HG03558 (cell line): ENCODE results near the gene MVK.

Experiments
- ATAC-seq: cut with Tn5 transposase; IDR thresholded peaks from one replicate; pipeline ENCODE4 v1.9.1; 2021; ENCODE audit warnings: moderate number of reproducible peaks; ENCODE audit not compliant: unreplicated experiment; ENCODE audit errors: extremely low read depth

Gene MVK

GRCh38 chr12:109573029-109573913 is at the start of gene MVK, which contains the start of gene MMAB:
Gene MVK, plus strand, starts transcription at chr12:109573794. Its CDS starts 1,029 bp downstream, at chr12:109574823.
Gene MMAB, minus strand, starts transcription at chr12:109573504. Its CDS starts 24 bp downstream, at chr12:109573480.
- peak; percentile 90 for ATAC-seq

GRCh38 chr12:109524466-109525278 is 48.9 kb upstream of the MVK start:
- ATAC-seq: no peak

- no peak for ATAC-seq
Measured at GRCh38 chr12:109525279-109525585, 48.4 kb upstream of the MVK start.

- ATAC-seq: no peak
Measured at GRCh38 chr12:109527489-109528123, 46.0 kb upstream of the MVK start.

GRCh38 chr12:109529691-109530640 is 43.6 kb upstream of the MVK start:
- ATAC-seq: no peak

- ATAC-seq: no peak
Measured at GRCh38 chr12:109531411-109531810, 42.2 kb upstream of the MVK start.

GRCh38 chr12:109532721-109533486 is 40.7 kb upstream of the MVK start:
- no peak for ATAC-seq

- ATAC-seq: no peak
Measured at GRCh38 chr12:109533487-109533740, 40.2 kb upstream of the MVK start.

- no peak for ATAC-seq
Measured at GRCh38 chr12:109534456-109534855, 39.1 kb upstream of the MVK start.

- no peak for ATAC-seq
Measured at GRCh38 chr12:109535231-109535862, 38.2 kb upstream of the MVK start.

- ATAC-seq: no peak
Measured at GRCh38 chr12:109535863-109536250, 37.7 kb upstream of the MVK start.

GRCh38 chr12:109537136-109537535 is 36.5 kb upstream of the MVK start:
- no peak for ATAC-seq

GRCh38 chr12:109538191-109538863 is 35.3 kb upstream of the MVK start:
- ATAC-seq: no peak

GRCh38 chr12:109539508-109539907 is 34.1 kb upstream of the MVK start:
- ATAC-seq: no peak

- no peak for ATAC-seq
Measured at GRCh38 chr12:109540526-109541412, 32.8 kb upstream of the MVK start.

- ATAC-seq: no peak
Measured at GRCh38 chr12:109541413-109541726, 32.2 kb upstream of the MVK start.

GRCh38 chr12:109542014-109542413 is 31.6 kb upstream of the MVK start:
- no peak for ATAC-seq

- no peak for ATAC-seq
Measured at GRCh38 chr12:109542876-109543275, 30.7 kb upstream of the MVK start.
